Right kidney (tissue), 1 donor: ENCODE results near the gene CARMIL1.

Experiments
- DNase-seq: peaks from one replicate; pipeline ENCODE4 v3.0.0-alpha.2; 2016

Gene CARMIL1

DNA sequence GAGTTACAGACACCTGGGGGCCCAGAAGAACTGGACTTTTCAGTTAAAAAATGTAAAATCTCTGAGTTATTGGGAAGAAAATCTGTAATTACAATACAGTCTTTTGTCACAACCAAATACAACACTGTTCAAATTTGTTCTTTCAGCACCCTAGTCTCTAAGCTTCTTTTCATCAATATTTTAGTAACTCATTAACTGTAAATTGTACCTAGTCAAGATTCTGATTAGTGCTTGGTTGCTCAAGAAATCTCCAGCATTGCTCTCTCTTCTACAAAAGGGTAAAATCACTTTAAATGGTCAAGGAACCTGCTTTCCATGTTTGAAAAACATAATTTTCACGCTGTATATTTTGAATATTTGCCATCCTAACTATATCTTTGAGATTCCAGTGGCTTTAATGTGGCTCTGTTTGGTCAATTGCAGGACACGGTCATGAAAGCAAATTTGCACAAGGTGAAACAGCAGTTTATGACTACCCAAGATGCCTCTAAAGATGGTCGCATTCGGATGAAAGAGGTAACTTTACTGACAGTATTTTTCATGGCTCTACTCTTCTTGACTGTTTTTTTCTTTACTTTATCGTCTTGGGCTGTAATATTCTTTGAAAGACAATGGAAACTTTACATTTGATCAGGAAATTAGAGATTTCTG, 382.1 kb downstream of the CARMIL1 start:
- no peak for DNase-seq

DNA sequence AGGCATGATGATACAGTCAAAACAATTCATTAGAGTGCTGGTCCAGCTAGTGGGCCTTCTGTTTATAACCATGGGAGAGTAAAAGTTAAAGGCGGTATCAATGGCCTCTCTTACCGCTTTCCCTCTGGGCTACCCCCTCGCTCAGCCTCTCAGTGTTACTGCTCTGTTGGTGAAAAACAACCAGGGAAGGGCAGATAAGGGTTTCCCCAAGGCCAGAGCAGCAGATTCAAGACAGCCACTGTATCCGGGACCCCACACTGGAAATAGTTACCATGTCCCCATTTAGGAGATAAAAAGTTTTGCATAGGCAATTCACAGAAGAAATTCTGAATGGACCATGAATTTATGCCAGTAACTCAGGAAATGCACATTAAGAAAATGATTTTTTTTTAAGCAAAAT, 386.3 kb downstream of the CARMIL1 start:
- no peak for DNase-seq

DNA sequence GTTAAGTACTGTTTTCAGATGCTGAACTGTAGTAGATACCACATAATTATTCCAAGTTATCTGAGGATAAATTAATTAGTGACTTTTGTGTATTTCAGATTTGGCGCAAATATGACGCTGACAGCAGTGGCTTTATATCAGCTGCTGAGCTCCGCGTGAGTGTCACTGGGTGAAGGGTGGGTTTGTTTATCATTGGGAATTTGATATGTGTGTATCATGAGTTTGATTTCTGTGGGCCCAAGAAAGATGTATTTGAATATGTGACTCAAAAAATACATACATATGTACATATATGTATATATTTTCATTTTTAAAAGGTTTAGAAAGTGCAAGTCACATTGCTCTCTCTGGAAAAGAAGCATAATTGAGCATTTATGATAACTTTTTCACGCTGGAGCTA, 390.2 kb downstream of the CARMIL1 start:
- DNase-seq, result no peak
